Cortex of kidney (tissue), 1 donor: ENCODE data around the gene ANTXR2.

ENCODE experiments used
- DNase-seq: peaks from one replicate; lab custom pipeline; 2025; lab: John Stamatoyannopoulos, UW

Gene ANTXR2

DNA sequence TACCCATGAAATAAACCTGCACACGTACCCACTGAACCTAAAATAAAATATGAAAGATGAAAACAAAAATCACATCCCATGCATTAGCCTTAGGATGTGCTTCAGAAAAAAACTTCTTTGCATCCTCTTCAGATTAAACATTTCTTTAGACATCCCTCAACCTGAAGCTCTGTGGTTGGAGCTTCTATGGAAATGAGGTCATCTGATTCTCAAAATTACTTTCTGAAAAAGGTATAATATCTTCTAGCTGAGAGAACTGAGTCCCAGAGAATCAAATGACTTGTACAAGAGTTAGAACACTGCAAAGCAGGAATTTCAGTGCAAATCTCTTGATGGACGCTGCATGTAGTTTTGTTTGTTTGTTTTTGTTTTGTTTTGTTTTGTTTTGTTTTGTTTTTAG, 19.1 kb upstream of the ANTXR2 start:
- no peak for DNase-seq

GRCh38 chr4:80091688-80092087, 18.7 kb upstream of the ANTXR2 start:
- DNase-seq = no peak

DNA sequence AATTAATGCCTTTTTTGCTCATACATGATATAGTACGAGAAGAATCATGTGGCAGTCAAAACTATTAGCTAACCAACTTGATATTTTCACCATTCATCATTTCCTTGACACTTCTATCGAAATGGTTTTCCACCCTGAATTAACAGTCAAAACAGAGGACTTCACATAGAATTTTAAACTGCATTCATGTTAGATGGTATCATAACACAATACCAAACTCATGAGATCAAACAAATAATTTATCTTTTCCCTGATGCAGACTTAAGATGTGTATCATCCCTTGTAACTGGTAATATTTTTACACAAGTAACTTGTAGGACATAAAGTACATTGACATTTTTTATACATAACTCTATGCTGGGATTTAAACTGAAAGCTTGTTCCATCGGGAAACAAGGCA, 18.2 kb upstream of the ANTXR2 start:
- DNase-seq = no peak

- DNase-seq = no peak
Measured at GRCh38 chr4:80090090-80090489, 17.1 kb upstream of the ANTXR2 start.

- DNase-seq = no peak
Measured at GRCh38 chr4:80088471-80088870, 15.4 kb upstream of the ANTXR2 start.

DNA sequence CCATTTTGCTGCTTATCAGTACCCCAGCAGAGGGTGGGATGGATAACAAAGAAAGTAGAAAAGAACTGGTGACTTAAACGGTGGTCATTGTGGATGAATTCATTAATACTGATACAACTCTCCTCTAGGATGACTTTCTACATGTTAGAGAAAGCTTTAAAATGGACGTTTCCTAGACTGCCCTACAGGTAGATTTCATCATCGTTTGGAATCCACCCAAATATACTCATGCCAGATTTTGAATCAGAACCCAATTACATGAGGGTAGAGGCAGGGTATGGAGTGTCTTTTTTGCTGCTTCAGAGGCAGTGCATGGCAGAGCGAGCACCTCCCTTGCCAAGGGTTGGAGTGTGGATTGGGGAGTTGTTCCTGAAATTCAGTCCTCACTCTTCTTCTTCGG, 13.3 kb upstream of the ANTXR2 start:
- DNase-seq = no peak

GRCh38 chr4:80085081-80085480, 12.1 kb upstream of the ANTXR2 start:
- DNase-seq = no peak

DNA sequence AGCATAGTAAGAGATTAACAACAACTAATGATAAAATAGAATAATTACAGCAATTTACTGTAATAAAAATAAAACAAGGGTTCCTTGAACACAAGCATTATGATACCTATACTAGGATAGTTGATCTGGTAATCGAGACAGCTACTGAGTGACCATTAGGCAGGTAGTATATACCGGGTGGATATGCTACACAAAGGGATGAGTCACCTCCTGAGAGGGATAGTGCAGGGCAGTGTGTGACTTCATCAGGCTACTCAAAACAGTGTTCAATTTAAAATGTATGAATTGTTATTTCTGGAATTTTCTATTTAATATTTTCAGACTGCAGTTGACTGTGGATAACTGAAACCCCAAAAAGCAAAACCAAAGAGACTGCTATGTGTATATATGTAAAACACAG, 9.7 kb upstream of the ANTXR2 start:
- no peak for DNase-seq

DNA sequence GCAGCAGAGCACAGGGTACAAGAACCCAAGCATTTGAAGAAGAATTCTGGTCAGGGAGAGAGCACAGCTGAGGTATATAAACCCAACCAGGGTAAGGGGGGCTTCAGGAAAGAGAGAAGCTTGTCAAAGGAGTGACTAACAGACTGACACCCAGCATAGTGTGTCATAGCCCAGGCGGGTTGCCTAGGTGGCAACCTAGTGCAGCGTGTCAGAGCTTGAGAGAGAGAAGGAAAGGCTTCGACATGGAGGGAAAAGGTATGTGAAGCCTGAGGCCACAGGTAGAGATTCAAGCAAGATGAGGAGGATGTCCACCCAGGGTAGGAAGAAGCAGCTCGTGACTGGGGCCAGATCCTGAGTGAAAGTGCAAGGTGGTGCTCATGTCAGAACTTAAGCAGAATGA, 8.5 kb upstream of the ANTXR2 start:
- no peak for DNase-seq

- no peak for DNase-seq
Measured at GRCh38 chr4:80079255-80079923, 6.4 kb upstream of the ANTXR2 start.

DNA sequence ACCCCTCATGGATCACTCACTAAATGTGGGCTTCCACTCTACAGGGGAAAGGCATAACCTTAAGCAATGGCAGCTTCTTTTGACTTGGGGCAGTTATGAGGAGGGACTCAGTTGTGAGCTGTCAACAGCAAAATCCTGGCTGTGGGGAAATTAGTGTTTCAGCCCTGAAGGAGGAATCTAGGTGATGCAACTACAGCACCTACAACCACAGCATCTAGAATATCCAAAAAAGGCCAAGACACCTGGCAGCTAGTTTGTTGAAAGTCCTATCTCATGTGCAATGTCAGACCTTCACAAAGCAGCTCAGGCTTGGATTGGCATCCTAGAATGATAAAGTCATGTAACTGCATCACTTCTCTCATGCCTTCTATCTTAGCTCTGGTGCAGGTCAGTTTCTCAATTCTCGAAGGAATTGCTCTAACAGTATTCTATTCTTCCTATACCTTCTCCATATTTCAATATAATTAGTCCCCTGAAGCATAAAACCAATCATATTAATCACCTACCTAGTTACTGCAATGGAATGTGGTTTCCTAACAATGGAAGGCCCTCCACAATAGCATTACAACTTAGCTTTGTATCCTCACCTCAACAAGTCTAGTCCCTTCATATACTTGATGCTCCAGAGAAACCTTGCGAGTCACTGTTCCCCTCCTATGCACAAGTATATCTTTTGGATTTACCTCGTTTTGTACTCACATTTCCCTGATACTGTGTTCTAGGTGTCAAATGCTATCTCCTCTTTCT, 5.5 kb upstream of the ANTXR2 start:
- DNase-seq = no peak

DNA sequence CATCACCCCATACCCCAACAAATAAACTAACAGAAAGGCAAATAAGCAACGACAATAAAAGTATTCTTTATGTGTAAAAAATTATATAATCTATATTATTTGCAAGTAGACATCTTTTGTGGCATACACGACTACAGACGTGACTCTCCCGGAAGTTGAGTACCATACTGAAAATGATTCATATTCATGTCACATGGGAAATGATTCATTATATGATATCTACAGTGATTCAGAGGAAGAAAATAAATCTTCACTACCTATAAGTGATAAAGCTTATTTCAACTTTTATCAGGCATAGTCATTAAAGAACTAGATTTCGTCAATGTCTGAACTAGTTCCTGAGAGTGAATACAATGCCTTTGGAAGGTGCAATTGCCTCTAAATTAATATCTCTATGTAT, 4.6 kb upstream of the ANTXR2 start:
- no peak for DNase-seq

DNA sequence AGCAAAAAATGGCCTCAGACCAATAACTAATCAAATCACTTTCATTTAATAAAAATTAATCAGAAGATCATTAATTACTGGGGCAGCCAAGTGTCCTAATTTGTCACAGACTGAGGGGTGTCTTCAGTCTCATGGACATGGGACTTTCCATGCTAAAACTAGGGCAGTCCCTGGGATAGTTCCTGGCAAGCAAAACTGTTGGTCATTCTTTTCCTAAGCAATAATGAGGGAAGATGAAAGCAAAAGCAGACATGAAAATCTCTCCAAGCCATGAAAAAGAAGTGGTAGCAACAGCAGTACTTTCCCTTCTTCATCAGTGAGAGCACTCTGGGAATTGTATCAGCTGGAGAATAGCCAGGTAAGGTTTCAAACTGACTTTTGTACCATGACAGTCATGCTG, 3.7 kb upstream of the ANTXR2 start:
- DNase-seq = no peak

DNA sequence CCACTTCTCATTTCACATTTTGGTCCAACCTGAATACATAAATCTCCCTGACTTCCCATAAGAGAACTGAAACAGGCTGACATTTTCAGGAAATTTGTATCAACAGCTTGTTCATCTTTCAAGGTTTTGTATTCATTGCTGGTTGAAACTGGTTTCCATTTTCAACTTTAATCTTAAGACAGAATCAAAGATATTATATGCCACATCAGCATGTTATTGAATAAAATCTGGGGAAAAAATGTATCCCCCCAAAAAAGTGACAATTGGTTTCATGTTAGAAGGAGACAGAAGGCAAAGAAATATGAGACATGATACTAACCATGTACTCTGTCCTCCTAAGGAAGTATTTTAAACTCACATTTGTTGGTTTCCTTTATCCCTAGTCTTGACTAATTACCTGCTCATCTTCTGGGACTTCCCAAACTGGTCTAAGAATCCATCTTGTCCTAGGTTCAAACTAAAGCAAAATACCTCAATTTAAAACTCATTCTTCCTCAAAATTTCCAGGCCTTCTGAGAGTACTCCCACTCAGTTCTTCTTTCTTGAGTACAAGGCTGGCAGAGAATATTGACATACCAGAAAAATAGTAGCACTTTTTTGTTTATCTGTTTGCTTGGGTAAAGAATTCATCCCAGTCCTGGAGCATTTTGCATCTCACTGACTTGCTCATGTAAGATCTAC, 3.1 kb upstream of the ANTXR2 start:
- DNase-seq = no peak

DNA sequence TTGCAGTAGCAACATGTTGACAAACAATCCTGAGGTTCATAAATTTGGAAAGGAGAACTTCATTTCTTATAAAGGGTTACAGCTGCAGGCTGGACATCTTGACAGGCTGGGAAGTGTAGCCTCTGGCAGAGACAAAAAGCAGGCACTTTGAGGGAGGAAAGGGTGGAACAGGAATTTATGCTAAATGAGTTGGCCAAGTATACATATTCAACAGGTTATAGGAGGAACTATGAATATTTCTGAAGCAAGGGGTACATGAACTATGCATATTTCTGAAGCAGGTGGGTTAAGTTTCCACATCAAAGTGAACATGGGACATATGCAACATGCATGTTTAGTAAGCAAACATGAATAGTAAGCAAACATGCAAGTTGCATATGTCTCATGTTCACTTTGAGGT, 1.6 kb upstream of the ANTXR2 start:
- no peak for DNase-seq

DNA sequence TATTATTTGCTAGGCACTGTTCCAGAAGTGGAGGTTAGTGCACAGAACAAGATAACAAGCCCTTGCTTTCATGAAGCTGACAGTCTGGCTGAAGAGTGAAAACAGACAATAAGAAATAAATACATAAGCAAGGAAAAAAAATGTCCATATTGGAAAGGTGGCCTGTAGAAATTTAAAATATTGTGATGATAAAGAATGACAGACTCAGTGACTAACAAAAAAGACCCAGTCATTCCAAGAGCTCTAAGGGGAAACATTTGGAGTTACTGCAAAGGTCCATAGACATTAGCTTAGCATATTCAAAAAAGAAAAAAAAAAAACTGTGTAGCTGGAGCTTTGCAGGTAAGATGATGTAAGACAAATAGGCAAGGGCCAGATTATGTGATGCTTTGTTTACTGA, 1.0 kb upstream of the ANTXR2 start:
- no peak for DNase-seq

- DNase-seq = no peak
Measured at GRCh38 chr4:80073473-80074008, 512 bp upstream of the ANTXR2 start.

DNA sequence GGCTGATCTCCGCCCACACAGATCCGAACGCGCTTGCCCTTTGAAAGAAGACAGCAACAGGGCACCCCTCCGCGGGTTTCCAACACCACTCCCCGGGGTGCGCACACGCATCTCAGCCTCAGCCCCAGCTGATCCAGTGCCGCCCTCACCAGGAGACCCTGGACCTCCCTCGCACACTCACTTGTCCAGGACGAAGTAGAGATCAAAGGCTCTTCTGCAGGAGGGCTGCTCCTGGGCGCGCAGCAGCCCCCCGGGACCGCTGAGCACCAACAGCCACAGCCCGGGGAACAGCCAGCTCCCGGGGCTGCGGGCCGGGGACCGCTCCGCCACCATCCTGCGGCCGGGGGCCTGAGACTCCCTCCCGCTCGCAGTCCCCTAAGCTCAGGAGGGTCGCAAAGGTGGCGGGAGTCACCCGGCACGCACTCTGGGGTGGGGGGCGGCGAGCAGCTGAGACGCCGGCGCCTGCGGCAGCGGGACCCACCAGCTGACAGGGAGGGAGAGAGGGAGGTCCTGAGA, 743 bp downstream of the ANTXR2 start:
- no peak for DNase-seq

- no peak for DNase-seq
Measured at GRCh38 chr4:80071604-80072227, 1.3 kb downstream of the ANTXR2 start.

GRCh38 chr4:80070880-80071603, 2.0 kb downstream of the ANTXR2 start:
- no peak for DNase-seq

- DNase-seq = no peak
Measured at GRCh38 chr4:80069837-80070731, 2.9 kb downstream of the ANTXR2 start.
